NCI-H1417 treated with DMSO at 0.1 percent for 48 hours (cell line): ENCODE measurements around the gene MPP2.
"Not testable (repeated sequence)": the region's sequence is repeated elsewhere in the genome, so short reads cannot be mapped to it uniquely, and the experiment has no call there.

Experiments
- DNase-seq: peaks from one replicate; lab custom pipeline; 2025; lab: John Stamatoyannopoulos, UW

Gene MPP2

GRCh38 chr17:43874293-43874692 is 33.0 kb downstream of the MPP2 start:
- DNase-seq: no peak

GRCh38 chr17:43873815-43874214 is 33.5 kb downstream of the MPP2 start:
- no peak for DNase-seq

GRCh38 chr17:43873091-43873490 is 34.2 kb downstream of the MPP2 start:
- no peak for DNase-seq

GRCh38 chr17:43871946-43872690 is 35.2 kb downstream of the MPP2 start:
- no peak for DNase-seq

- DNase-seq: not testable (repeated sequence)
These were observed 38.3 kb downstream of the MPP2 start for GRCh38 chr17:43869031-43869430.

- no peak for DNase-seq
These were observed 38.9 kb downstream of the MPP2 start for GRCh38 chr17:43868226-43868994.

GRCh38 chr17:43864161-43864984 is 43.0 kb downstream of the MPP2 start:
- DNase-seq: no peak

GRCh38 chr17:43861960-43862359 is 45.4 kb downstream of the MPP2 start:
- DNase-seq: no peak

- no peak for DNase-seq
These were observed 46.3 kb downstream of the MPP2 start for GRCh38 chr17:43860927-43861622.

GRCh38 chr17:43860077-43860725 is 47.1 kb downstream of the MPP2 start:
- DNase-seq: no peak

- DNase-seq: no peak
These were observed 49.3 kb downstream of the MPP2 start for GRCh38 chr17:43857957-43858600.

GRCh38 chr17:43857141-43857540 is 50.2 kb downstream of the MPP2 start:
- no peak for DNase-seq

GRCh38 chr17:43856141-43856540 is 51.2 kb downstream of the MPP2 start:
- no peak for DNase-seq

- no peak for DNase-seq
These were observed 52.3 kb downstream of the MPP2 start for GRCh38 chr17:43855061-43855460.

GRCh38 chr17:43854498-43854897 is 52.8 kb downstream of the MPP2 start:
- no peak for DNase-seq

GRCh38 chr17:43853546-43853945 is 53.8 kb downstream of the MPP2 start:
- DNase-seq: no peak

- no peak for DNase-seq
These were observed 54.8 kb downstream of the MPP2 start for GRCh38 chr17:43852571-43852970.

GRCh38 chr17:43849116-43849515 is 58.2 kb downstream of the MPP2 start:
- DNase-seq: no peak

- DNase-seq: no peak
These were observed 58.7 kb downstream of the MPP2 start for GRCh38 chr17:43848601-43849000.

GRCh38 chr17:43846963-43847371 is 60.4 kb downstream of the MPP2 start, which contains the start of gene CD300LG:
TSS of gene CD300LG (plus strand) at chr17:43847176. CDS start at chr17:43847217, 41 bp downstream.
- DNase-seq: no peak

- no peak for DNase-seq
These were observed 61.1 kb downstream of the MPP2 start for GRCh38 chr17:43846221-43846712.
